ENCODE results near the gene SLC35F1.

Gene SLC35F1

GRCh38 chr6:117907601-117908245 lies 659 bp downstream of the SLC35F1 start:
- H3K27ac ChIP-seq: peak overlapping the region; percentile 43
- TF ChIP-seq CTCF (conservative IDR thresholded peaks at IDR 0.05): no peak

GRCh38 chr6:117908246-117909068 lies 1.4 kb downstream of the SLC35F1 start:
- no peak for TF ChIP-seq CTCF (conservative IDR thresholded peaks at IDR 0.05)

GRCh38 chr6:117909638-117910037 lies 2.6 kb downstream of the SLC35F1 start:
- no peak overlapping the region for H3K27ac ChIP-seq
- TF ChIP-seq CTCF (conservative IDR thresholded peaks at IDR 0.05): no peak

More at GRCh38 chr6:117908246-117909068, 1.4 kb downstream of the SLC35F1 start:
- H3K27ac ChIP-seq: peak overlapping the region; percentile 43; the same call in 1 of the 2 replicates

- no peak for TF ChIP-seq CTCF (conservative IDR thresholded peaks at IDR 0.05)
- no peak overlapping the region for H3K27ac ChIP-seq
Observed at GRCh38 chr6:117910549-117910948, 3.5 kb downstream of the SLC35F1 start.

- TF ChIP-seq CTCF (conservative IDR thresholded peaks at IDR 0.05): no peak
- H3K27ac ChIP-seq: no peak overlapping the region
Observed at GRCh38 chr6:117911150-117911549, 4.1 kb downstream of the SLC35F1 start.

- H3K27ac ChIP-seq: no peak overlapping the region
- no peak for TF ChIP-seq CTCF (conservative IDR thresholded peaks at IDR 0.05)
Observed at GRCh38 chr6:117911660-117912059, 4.6 kb downstream of the SLC35F1 start.

GRCh38 chr6:117915846-117916245 lies 8.8 kb downstream of the SLC35F1 start:
- no peak overlapping the region for H3K27ac ChIP-seq
- TF ChIP-seq CTCF (conservative IDR thresholded peaks at IDR 0.05): no peak
